DLD1 (cell line): ENCODE data around the gene HPCA.

ENCODE experiments used
- in situ Hi-C: cut with HindIII; loops from 2 replicates; pipeline ENCODE4 v1.10.0; 2017; ENCODE audit warnings: low sequenced_read_pairs

HPCA gene

GRCh38 chr1:32870615-32871363 is 15.5 kb upstream of the HPCA start, which contains the start of gene FNDC5:
TSS of gene FNDC5 (minus strand) at chr1:32870912.
- in situ Hi-C loops = no loop called here

DNA sequence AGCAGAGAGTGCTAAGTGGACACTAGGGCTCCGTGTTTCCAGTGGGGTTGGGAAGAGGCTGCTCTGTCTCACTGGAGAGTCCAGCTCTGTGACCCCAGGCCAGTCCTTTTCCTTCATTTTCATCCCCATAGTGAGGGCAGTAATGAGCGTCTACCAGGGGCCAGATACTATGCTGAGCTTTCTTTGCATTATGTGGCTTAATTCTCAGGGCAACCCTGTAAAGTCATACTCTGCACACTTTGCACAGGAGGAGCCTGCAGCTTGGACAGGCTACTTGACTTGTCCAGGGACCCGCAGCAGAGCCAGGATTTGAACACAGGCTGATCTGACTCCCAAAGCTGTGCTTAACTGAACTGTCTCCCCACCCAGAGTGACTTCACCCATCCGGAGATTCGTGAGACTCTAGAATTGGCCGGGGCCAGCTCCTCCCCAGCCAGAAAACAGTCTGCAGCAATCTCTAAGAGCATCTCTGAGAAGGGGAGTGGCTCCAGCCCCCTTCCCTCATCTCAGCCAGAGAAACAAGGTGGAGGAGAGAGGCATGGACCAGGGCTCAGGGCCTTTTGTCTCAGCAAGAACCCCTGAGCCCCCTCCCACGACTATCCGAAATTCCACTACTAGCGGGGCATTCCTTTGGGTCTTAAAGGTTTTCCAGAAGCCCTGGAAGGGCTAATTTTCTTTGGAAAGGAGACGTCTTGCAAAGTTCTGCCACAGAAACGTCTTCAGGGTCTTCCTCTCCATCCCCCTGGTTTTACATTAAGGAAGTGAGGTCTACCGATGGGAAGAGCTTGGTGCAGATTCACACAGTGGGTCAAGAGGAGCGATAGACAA is 14.7 kb upstream of the HPCA start:
- in situ Hi-C loops = no loop called here

GRCh38 chr1:32872192-32872460 is 14.2 kb upstream of the HPCA start:
- in situ Hi-C loops = no loop called here

DNA sequence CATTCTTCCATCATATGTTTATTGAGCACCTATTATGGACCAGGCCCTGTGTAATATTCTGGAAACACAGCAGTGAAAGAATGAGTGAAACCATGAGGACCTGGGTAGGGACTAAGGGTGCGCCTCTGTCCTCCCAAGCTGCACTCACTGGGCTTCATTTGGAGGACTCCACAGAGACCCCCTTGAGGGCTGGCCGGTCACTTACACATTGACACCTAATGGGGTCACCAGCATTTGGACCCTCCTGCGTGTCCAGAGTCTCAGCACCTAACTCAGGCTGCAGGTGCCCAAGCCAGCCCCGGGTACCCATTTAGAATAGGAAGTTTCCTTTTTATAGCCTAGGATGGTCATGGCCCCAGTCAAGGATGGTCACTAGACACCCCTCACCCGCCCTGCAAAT is 12.8 kb upstream of the HPCA start:
- in situ Hi-C loops = no loop called here

GRCh38 chr1:32874860-32875752 is 11.2 kb upstream of the HPCA start:
- in situ Hi-C loops = no loop called here

DNA sequence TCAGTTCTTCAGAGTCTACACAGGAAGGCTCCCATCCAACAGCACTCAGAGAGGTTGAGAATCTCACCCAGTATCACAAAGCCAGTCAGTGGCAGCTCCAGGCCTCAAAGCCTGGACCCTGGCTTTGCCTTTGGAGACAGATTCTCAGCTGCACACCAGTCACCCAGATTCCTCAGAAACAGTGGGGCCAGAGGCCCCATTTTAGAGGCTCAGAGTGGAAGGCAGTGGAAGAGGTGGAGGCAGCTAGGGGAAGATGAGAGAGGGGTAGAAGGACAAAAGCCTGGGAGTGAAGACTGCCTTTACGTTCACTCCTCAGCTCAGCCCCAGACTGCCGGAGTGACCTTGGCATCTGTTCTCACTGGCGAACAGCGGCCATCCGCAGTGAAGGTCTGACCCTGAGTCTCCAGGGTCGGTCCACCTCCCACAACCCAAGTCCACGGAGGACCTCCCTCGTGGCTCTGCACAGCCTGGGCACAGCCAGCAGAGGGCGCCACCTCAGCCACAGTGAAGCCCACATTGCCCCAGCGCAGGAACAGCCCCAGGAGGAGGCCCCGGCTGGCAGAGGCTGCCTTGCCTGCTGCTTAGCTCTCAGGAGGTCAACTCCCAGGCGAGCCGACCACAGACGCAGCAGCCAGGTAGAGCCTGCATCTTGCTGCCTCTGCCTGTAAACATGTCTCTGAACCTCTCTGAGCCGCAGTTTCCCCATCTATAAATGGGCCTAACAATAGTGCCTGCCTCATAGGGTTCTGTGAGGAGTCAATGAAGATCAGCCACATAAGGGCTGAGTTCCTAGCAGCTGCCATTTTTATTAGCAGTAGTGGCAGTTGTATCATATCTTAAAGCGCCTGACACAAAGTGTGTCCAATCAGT is 9.7 kb upstream of the HPCA start:
- in situ Hi-C loops = no loop called here

DNA sequence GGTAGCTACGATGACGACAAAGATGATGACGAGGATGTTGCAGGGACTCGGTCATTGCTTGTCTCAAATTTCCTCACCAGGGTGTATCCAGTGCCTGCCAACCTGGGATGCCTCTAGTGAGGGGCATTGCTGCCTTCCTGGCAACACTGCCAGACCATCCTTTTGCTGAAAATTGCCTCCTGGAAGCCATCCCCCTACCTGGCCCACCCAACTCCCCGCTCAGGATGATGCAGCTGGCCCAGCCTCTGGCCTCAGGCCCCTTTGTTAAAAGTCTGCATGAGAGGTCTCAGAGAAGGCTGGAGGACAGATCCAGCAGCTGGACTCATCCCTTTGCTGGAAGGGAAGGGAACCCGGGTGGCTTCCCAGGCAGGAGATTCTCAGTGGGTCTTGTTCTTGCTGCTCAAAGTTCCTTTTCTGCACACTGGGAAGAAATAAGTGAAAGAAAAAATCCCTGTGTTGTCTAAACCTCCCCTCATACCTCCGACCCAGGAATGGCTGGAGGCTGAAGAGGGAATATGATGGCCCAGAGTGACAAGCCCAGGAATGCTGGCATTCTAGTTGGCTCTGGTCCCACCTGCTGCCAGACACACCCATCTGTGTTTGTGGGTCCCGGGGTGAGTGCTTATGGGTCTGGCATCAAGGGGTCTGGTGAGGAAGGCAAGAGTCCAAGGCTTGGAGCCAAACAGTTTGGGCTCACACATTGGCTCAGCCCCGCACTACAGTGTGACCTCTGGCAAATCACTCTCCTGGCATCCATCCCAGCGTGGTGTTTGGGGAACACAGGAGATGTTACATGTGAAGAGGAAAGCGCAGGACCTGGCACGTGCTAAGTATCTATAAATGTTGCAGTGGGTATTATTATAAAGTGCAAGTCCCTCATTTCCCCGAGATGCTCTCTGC is 8.8 kb upstream of the HPCA start:
- in situ Hi-C loops = no loop called here

GRCh38 chr1:32878183-32878582 is 8.1 kb upstream of the HPCA start:
- in situ Hi-C loops = no loop called here

GRCh38 chr1:32878637-32879041 is 7.7 kb upstream of the HPCA start:
- in situ Hi-C loops = no loop called here

GRCh38 chr1:32881291-32881690 is 5.0 kb upstream of the HPCA start:
- in situ Hi-C loops = no loop called here

DNA sequence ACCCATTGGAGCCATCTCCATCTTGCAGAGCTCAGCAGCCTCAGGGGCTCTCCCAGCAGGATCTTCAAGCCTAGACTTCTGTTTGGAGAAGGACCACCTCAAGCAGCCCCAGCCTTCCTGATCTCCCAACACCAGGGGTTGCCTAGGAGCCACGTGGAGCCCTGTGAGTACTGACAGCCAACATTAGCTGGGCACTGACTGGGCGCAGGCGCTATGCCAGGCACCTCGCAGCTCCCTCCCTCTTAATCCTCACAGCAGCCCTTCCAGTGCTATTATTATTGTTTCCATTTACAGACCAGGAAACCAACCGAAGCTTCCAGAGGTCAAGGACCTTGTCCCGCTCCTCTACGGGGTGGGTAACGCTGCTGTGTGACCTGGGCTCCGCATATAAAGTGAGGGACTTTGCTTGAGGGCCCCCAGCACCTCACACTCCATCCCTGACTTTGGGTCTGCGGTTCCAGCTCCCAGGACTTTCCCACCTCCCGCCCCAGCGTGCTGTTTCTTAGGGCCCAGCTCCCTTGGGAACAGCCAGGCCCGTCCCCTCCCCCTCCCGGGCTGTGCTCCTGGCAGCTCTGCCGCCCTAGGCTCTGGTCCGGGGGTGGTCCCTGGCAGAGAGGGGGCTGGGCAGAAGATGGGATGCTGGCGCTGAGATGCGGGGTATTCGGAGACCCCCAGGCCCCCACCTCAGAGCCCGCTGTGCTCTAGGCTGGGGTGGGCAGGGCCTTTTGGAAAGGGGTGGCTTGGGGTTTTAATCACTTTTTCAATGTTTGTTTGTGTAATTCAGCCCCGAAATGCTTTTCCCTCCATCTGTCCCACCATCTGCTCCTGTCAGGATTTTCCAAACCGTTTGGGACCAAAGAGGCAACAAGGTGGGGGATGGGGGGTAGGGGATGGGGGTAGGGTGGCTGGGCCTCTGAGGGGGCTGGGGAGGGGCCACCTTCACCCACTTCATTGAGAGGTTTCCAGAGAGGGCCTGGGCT is 4.1 kb upstream of the HPCA start:
- in situ Hi-C loops = no loop called here

DNA sequence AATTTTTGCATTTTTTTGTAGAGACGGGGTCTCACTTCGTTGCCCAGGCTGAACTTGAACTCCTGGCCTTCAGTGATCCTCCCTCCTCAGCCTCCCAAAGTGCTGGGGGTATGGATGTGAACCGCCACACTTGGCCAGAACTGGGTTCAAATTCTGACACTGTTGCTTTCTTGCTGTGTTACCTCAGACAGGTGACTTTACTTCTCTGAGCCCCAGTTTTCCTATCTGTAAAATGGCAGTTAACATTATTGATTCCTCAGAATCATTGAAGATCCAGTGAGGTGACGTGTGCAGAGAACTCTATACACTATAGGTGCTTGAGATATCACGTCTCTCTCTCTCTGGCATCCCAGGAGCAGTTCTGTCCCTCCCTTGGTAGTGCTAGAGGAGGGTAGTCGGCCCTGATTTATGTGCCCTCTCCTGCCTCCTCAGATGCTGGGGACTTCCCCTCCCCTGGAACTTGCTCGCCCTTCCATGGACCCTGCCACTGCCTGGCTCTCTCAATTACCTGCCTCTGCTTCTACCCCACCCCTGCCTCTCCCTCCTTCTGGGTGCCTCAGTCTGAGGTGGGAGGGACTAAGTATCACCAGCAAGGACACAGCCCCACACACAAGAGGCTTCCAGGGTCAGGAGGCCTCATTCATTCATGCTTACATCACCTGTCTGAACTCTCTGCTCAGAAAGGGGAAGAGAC is 2.8 kb upstream of the HPCA start:
- in situ Hi-C loops = no loop called here

DNA sequence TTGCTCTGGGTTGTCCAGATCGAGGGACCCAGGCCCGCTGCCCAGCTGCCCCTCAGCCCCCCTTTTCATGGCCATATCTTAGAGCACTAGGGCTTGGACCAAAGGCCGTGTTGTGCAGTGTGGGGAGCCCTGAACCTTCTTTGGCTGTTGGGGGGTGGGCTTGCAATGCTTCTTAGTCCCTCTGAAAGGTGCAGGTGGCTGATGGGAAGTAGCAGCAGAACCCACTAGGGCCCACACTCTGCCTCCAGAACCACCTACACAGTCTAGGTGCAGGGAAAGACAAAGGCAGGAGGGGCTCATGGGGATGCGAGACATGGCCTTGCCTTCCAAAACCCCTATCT is 2.3 kb upstream of the HPCA start:
- in situ Hi-C loops = no loop called here

DNA sequence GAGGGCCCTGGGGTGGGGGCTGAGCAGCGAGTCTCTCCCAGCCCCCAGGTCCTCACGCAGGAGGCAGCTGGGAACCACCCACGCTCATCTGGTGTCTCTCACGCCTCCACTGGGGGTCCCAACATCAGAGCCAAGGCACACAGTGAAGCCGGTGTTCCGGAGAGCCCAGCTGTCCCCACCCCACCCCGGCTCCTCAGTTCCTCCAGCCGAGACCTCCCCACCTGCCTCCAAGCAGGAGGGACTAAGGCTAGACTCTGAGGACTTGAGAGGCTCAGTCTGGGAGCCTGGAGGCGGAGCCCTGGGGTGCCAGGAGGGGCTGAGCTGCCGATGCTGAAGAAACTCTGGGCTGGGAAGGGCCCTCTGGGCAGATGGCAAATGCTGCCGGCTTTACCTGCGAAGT is 1.6 kb upstream of the HPCA start:
- in situ Hi-C loops = no loop called here

DNA sequence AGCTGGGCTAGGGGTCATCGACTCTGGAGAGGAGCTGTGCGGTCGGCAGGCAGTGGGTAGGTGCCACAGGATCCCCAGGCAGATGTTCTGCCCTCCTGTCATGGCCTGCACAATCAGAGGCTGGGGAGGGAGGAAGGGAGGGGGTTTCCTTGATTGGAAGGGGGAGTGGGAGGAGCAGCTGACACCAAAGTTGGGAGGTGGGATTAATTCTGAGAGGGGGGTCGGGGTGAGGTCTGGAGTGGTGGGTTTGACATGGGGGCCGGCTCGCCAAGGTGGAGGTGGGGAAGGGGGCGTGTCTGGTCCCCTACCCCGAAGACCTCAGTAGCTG is 651 bp upstream of the HPCA start:
- in situ Hi-C loops = no loop called here

DNA sequence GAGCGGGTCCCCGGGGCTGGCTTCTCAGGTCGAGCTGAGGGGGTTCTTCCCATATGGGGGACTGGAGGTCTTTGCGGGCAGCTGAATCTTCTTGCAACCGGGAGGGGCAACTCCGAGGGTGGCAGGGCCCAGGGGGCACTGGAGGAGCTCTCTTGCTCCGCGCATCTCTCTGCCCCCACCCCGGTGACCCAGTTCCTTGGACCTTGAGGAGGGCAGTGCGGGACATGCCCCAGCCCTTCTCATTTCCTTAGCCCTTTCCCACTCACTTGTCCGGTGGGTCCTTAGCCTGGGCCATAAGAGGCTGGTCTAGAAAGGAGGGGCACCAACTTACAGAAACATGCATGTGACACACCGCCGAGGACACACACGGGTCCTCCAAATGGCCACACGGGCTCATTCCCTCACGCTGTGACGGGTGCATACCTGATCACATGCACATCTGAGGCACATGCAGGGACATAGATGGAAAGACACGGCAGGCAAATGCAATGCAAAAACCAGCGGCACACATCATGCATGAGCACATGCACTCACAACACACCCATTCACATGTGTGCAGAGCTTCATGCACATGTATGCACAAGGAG is 630 bp downstream of the HPCA start:
- in situ Hi-C loops = no loop called here

- in situ Hi-C loops = no loop called here
Measured at GRCh38 chr1:32887623-32888022, 1.3 kb downstream of the HPCA start.

DNA sequence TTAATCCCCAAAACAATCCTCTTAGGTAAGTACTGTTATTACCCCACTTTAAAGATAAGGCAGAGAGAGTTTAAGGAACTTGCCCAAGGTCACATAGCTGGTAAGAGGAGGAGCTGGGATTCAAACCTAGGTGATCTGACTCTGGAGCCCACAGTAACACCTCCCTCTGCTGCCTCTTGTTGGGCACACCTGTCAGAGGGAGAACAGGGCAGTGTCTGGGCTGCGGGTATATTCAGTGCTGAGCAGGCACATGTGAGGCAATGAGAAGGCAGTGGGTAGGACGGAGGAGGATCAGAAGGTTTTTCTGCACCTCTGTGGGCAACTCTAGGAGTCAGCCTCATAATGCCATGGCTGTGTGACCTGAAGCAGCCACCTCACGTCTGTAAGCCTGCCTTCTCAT is 1.8 kb downstream of the HPCA start:
- in situ Hi-C loops = no loop called here
